A204.1 (cell line): ENCODE results near the gene SF3B3.

Source experiments
- FAIRE-seq: peaks from 2 replicates; lab custom pipeline; 2012; peaks lifted over from hg19 to GRCh38; lab: Jason Lieb, UNC

Gene SF3B3

DNA sequence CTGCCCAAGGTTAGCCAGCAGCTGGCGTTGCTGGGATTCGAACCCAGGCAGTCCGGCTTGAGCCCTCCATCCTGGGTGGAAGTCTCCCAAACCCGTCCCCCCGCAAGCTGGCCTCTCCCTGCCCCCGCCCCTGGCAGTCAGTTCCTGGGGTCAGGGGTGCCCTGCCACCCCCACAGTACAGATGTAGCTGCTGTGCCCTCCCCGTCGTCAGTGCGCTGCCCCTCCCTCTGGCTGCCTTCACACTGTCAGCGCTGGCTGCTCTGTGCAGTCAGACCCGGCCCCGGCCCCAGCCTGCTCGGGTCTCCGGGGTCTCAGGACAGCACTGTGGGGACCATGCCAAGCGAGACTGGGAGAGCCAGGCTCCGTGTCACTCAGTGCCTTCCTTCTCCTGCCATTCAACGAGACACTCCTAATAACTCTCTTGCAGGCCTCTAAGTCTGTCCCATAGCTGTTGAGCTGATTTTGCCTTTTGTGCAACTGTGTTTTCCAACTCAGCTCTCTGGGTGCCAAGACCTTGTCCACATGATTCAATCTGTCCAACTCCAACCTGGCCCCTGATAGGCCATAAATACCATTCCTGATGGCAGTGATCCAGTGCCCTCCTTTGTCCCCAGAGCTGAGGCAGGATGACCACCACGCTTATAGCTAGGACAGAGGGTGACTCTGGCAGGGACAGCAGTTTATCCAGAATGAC lies 67.3 kb downstream of the SF3B3 start:
- FAIRE-seq, result no peak

DNA sequence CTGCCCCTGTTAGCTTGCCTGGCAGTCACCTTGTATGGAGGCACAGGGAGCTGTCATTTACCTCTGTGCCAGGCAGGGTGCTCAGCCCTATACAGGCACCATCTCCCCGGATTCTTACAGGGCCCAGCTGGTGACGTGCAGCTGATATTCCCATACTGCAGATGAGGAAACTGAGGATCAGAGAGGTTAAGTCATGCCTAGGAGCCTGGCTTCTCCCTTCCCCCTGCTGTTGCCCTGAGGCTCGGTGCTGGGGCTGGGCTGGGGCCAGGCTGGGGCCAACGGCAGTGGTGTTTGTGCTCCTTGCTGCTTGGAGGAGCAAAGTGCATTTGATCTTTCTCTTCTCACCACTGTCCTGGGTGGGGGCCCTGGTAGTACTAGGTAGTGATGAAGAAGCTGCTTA lies 68.0 kb downstream of the SF3B3 start:
- no peak for FAIRE-seq

DNA sequence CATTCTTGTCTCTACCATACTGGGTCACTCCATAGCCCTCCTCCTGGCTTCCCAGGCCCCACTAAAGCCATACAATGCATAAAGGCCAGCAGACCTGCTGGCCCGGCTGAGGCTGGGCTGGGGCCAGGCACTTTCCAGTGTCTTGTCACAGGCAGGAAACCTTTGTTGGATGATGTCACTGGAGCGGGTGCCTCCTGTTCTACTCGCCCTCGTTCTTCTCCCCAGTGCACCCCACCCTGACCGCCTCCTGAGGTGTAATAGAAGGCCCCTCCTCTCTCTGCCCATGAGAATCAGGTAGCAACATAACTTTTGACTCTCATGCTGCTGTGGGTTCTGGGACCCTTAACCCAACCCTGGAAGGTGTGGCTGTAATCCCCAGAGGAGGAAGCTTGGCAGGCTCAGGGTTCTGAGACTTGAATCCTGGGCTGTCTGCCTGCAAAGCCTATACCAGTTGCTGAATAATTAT lies 68.5 kb downstream of the SF3B3 start:
- FAIRE-seq, result no peak

DNA sequence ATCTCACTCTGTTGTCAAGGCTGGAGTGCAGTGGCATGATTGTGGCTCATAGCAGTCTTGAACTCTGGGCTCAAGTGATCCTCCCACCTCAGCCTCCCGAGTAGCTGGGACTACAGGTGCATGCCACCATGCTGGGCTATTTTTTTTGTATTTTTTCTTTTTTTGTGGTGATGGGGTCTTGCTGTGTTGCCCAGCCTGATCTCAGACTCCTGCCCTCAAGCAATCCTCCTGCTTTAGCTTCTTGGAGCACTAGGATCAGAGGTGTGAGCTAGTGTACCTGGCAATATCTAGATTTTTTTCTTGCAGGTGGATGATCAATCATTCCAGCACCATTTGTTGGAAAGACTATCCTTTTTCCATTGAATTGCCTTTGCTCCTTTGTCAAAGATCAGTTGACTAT lies 69.9 kb downstream of the SF3B3 start:
- no peak for FAIRE-seq

DNA sequence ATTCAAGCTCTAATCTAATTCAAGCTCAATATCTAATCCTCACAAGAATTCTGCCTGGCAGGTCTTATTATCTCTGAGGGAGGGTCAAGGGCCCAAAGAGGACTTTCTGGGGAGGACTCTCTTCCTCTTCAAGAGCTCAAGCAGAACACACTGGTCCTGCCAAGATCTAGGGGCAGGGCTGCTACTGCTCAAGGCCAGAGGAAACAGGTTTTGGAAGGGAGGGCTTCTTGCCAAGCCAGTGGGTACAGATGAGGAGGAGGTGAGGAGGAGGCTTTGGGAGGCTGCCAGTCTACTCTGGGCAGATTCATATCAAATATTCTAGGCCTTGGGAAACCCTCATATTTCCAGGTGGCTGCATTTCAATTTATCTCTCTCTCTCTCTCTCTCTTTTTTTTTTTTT lies 71.0 kb downstream of the SF3B3 start:
- no peak for FAIRE-seq

DNA sequence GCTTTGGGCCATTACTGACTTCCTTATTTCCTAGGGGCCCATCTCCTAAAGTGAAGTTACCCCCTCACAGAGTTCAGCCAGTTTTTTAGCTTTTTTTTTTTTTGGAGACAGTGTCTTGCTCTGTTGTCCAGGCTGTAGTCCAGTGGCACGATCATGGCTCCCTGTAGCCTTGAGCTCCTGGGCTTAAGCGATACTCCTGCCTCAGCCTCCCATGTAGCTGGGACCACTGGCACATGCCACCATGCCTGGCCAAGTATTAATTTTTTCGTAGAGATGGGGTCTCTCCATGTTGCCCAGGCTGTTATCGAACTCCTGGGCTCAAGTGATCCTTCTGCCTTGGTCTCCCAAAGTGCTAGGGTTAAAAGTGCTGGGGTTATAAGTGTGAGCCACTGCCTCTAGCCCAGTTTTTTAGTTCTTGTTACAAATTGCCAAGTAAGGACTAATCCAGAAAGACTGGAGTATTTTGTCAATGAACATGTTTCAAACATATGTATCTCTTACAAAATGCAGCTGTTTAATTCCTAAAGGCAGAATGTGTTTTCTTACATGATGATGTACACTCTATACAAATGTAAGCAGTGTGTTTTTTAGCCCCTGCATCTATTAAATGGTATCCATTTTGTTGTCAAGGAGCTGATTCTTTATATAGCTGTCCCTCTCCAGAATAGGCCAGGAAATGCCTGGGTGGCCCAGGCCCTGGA lies 73.7 kb downstream of the SF3B3 start:
- no peak for FAIRE-seq

DNA sequence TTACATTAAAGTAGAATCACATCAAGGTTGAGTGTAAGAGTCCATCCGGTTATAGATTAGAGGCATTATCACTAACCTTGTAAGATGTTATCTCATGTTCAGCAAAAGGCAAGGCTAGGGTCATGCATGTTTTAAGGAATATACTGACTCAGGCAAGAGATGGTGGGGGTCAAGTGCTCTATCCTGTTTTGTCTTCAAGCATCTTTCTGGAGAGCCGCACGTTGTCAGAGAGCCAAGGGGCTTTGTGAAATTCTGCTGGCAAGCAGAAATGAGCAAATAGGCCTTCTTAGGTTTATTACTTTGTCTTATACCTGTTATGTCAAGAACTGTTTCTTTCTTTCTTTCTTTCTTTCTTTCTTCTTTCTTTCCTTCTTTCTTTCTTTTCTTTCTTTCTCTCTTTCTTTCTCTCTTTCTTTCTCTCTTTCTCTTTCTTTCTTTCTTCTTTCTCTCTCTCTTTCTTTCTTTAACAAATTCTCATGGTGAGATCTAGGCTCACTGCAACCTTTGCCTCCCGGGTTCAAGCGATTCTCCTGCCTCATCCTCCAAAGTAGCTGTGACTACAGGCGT lies 75.4 kb downstream of the SF3B3 start:
- no peak for FAIRE-seq

DNA sequence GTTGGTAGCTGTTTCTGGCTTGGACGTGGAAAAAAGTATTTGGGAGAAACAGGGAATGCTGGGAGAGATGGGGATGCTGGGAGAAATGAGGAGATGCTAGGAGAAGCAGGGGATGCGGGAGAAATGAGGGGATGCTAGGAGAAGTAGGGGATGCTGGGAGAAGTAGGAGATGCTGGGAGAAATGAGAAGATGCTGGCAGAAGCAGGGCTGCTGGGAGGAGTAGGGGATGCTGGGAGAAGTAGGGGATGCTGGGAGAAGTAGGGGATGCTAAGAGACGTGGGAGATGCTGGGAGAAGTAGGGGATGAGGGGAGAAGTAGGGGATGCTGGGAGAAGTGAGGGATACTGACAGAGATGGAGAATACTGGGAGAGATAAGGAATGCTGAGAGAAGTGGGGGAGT lies 77.1 kb downstream of the SF3B3 start:
- FAIRE-seq, result no peak

DNA sequence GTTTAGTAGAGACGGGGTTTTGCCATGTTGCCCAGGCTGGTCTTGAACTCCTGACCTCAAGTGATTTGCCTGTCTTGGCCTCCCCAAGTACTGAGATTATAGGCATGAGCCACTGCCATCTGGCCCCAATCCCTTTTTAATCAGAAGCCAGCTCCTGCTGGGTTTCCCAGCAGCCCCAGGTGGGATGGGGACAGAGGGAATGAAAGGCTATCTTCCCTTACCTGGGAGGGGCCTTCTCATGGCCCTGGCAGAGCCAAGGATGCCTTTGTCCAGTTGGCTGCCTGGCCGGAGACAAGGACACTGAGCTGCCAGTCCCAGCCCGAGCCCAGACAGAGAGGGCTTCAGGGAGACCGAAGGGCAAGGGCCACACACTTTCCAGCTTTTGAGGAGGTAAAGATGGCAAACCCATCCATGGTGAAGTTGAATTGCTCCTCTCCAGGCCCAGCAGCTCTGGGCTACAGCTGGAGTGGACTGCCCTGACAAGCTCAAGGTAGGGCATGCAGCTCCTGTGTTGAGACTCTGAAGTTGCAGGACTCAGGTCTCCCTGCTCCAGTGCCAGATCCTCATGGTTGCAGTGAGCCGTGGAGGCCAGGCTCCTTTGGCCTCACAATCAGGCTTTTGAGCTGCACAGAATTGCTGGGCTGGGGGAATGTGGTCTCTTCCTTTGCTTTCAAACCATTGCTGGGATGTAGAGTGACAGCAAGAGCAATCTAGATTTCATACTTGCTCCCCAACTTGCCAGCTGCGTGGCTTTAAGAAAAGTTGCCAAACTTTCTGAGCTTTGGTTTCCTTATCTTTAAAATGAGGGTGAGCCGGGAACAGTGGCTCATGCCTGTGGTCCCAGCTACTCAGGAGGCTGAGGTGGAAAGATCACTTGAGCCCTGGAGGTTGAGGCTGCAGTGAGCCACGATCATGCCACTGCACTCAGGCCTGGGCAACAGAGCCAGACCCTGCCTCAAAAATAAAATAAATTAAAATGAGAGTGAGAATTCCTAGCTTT lies 78.3 kb downstream of the SF3B3 start:
- FAIRE-seq, result no peak

DNA sequence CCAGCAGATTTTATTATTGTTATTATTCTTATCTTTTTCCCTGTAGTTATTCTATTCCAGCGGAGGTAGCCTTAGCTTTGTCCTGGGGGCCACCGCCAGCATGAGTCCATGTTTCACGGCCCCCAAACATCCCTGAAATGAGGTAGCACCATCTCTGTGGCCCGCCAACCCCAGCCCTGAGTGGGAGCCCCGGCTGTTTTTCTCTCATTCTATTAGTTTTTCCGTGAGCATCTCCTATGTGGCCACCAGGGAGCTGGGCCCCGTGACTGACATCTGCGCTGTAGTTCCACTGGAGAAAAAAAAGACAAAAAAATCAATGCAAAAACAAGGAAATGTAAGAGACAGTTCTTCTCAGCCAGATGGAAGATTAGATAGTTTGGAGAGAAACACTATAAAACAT lies 79.2 kb downstream of the SF3B3 start:
- no peak for FAIRE-seq

DNA sequence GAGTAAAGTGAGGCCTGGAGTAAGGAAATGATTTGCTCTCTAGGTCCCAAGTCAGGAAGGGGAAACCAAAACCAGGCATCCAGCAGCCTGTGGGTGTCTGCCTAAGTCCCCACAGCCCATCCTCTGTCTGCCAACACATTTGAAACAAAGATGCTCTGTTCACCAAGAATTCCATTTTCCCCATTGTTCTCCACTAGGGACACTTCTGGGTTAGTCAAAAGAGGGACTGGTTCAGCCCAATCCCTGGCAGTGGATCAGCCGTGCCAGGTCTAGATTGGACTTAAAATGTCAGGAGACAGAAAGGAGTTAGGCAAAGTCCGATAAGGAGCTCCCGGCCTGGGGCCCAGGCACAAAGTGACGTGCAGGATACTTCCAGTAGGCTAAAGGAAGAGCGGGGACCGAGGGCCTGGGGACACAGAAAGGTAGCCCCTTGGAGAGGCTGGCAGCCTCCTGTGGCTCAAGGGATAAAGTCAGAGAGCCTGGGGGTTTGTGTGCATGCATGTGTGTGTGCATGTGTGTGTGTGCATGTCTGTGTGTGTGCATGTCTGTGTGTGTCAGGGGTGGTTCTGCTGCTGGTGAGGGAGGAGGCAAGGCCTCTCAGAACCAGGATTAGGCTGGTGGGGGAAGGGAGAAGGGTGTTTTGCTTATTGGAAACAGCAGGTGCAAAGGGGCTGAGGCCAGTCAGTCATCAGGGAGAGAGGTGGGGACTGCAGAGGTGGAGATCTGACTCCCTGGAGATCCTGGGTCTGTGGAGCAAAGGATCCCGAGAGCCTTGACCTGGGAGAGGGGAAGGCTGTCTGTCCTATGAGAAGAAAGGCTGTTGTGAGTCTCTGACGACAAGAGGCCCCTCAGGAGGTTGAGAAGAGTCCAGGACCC lies 81.0 kb downstream of the SF3B3 start:
- no peak for FAIRE-seq

DNA sequence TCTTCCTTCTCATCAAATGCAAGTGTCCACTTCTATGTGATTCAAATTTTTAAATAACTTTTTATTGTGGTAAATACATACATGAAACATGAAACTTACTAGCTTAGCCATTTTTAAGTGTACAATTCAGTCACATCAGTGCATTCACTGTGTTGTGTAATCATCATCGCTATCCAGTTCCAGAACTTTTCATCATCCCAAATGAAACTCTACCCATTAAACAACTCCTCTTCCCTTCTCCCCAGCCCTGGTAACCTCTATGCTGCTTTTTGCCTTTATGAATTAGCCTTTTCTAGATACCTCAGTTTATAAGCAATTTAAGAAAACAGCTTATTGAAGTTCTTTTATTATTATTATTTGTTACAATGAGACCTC lies 81.7 kb downstream of the SF3B3 start:
- FAIRE-seq, result no peak

DNA sequence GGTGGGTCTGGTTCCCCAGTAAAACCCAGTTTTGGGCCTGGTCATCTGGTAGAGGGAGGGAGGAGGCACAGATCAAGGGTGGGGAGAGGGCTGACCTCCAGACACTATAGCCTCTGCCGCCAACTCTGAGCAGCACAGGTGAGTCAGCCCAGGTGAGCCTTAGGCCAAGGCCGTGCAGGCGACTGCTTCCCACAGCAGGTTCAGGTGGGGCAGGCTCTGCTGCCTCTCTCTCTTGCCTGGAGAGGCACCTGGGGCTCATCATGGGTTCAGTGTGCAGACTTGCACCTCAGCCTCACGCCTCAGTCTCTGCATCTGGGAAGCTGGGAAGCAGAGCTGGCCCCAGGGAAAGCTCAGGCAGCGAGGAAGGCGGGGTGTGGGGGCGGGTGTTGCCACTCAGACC lies 84.9 kb downstream of the SF3B3 start:
- no peak for FAIRE-seq

DNA sequence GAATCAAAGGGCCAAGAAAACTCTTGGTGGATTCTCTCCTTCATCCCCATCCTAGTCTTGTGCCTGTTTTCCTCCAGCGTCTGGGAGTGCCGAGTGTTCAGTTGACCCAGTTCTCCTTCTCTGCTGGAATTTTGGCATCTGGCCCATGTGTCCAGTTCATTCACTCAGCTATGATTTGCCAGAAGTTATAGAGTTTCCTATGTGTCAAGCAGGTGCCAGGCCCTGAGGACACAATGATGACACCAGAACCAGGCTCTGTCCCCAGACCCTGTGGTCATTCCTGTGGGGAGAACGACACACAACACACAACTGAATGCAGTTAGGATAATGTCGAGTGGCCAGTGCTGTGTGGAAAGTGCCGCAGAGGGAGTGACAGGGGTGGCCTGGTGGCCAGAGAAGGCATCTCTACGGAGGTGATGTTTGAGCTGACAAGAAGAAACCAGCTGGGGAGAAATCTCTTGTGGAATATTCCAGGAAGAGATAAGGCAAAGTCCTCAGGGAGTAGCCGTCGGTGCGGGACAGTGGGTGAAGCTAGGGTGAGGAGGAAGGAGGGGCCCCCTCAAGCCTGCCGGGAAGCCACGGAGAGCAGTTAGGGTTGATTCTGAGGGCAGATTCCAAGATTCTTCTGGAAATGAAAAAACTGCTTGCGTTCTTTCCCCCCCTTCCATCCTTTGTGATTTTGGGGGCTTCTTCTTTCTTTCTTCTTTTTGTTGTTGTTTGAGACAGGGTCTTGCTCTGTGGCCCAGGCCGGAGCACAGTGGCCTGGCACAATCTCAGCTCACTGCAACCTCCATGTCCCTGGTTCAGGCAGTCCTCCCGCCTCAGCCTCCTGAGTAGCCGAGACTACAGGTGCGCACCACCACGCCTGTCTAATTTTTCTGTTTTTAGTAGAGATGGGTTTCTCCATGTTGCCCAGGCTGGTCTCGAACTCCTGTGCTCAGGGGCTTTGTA lies 86.9 kb downstream of the SF3B3 start:
- no peak for FAIRE-seq

DNA sequence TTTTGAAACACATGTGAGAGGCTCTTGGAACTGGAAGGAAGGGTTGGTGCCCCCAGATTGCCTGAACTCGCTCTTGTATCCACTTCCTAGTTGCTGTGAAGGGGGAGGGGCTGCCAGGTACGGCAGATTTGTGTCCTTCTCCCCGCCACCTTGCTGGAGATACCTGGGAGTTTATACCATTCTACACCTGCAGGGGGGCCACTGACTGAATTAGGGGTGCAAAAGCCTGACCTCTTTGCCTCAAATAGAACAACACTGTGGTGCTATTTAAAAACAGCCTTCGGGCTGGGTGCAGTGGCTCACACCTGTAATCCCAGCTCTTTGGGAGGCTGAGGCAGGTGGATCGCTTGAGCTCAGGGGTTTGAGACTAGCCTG lies 87.6 kb downstream of the SF3B3 start:
- no peak for FAIRE-seq

DNA sequence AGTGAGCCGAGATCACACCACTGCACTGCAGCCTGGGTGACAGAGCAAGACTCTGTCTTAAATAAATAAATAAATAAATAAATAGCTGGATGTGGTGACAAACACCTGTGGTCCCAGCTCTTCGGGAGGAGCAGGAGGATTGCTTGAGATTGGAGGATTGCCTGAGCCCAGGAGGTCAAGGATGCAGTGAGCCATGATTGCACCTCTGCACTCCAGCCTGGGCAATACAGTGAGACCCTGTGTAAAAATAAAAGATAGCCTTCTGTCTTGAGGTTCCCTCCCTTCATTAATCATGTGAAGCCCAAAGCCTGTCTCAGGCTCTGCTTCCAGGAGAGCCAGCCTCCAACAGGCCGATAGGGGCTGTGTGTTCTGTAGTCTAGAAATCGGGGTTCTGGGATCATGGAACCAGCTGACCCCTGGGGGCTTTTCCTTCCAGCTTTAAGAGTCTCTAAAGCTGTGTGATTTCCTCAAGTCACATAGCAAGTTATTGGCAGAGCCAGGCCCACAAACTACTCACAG lies 88.2 kb downstream of the SF3B3 start:
- no peak for FAIRE-seq

DNA sequence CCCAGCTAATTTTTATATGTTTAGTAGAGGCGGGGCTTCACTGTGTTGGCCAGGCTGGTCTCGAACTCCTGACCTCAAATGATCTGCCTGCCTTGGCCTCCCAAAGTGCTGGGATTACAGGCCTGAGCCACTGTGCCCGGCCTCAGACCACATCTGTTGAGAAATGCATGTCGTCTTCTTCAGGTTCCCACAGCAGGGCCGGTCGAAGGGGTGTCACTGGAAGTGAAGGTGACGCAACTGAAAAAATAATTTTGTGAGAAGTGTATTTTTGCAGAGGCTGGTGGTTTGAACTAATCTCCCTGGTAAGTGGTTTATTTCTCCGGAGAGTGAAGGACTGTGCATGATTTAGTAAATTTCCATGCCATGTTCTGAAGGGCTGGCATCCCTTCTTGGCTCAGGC lies 89.3 kb downstream of the SF3B3 start:
- FAIRE-seq, result no peak

DNA sequence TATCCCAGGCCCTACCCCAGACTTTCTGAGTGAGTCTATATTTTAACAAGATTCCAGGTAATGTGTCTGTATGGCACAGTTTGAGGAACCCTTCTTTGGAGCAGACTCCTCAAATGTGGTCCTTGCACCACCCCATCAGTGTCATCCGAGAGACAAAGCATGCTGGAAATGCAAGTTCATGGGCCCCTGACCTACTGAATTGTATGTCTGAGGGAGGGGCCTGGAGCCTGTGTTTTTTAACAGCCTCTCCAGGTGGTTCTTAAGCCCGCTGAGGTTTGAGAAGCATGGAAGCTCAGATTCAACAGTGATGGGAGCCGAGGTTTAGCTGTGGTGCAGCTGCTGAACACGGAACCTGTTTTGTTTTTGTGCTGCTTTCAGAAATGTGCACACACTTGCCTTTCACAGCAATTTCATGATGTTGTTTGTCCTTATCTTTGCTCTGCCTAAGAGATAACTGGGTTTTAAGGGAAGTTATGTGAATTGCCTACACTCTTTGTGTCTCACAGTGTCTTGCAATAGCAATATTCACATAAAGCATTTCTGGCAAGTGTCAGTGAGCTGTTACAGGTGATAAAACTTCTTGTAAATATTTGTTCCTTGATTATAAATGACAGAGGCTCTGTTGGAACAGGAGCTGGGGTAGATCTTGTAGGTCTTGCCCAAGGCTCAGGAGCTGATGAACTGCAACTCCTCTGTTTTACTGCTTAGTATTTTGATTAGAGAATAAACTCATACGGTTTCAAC lies 90.8 kb downstream of the SF3B3 start:
- no peak for FAIRE-seq

DNA sequence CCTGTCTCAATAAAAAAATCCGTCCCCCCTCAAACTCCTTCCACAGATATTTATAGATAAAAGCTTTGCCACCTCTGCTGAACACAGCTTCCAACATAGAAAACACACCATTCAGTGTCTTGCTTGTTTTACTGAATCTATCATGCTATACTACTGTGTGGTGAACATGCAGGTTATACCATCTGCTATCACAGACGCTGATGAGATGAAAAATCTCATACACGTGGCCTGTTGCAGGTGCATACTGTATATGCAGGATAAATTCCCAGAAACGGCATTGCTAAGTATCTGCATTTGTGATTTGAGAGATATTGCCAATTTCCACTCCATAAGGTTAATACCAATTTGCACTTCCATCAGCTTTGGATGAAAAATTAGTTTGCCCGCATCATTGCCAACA lies 92.3 kb downstream of the SF3B3 start:
- FAIRE-seq, result no peak
